Islet precursor cell (in vitro differentiated cells): Measurements from ENCODE around the gene SYT2.
A peak's percentile ranks its signal among the peaks of the same experiment; 100 is the strongest.
"Not testable (repeated sequence)": the region's sequence is repeated elsewhere in the genome, so short reads cannot be mapped to it uniquely, and the experiment has no call there.

Experiments used
- DNase-seq: peaks from one replicate; pipeline ENCODE4 v3.0.0-alpha.2; 2018

The SYT2 gene

GRCh38 chr1:202567738-202568137, 142.5 kb downstream of the SYT2 start:
- no peak for DNase-seq

DNA sequence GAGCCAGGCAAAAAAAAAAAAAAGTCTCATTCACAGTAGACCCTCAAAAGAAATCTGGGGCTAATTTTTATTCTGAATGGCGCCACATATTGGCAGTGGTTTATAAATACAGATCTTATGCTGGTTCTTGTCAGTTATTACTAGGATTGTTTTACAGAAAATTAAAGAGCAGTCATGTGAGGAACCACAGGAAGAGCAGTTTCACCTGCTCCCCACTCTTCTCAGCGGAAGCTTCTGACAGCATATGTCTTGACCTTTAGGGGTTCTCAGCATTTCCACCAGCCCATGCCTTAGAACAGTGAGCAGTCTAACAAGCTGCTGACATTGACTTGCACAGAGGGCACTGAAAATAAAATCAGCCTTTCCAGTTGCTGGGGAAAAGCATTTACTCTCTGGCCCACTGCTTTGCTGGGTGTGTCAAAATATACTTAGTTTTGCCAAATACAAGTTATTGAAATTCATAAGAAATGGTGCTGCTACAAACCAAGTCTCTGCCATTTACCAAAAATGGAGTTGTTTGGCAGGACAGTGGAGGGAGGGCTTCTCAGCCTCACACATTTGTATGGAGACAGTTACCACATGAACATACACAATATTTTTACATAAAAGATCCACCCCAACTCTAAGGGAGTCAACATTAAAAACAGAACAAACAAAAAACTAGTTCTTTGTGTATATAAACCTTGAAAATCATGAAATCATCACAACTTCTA, 144.2 kb downstream of the SYT2 start:
- DNase-seq = no peak

DNA sequence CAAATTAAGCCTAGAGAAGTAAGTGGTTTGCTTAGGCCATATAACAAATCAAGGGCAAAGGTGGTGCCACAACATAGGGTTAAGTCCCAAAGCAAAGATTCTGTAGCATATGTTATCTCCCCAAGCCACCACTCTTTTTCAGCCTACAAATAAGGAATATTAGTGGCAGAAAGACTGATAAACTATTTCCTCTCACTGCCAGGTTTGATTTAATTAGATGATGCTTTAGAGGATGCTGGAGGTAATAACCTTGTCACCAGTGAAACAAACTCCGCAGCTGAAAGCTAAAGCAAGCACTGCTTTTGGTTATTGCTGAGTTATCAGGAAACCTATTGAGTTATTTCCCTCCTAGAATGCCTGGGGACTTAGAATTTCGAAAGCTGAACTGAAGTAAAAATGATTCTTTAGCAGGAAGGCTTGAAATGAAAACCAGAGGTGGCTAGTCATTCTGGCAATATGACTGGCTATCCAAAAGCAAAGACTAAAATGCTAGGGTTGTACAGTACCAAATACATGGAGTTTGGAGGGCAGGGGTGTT, 145.2 kb downstream of the SYT2 start:
- DNase-seq = no peak

DNA sequence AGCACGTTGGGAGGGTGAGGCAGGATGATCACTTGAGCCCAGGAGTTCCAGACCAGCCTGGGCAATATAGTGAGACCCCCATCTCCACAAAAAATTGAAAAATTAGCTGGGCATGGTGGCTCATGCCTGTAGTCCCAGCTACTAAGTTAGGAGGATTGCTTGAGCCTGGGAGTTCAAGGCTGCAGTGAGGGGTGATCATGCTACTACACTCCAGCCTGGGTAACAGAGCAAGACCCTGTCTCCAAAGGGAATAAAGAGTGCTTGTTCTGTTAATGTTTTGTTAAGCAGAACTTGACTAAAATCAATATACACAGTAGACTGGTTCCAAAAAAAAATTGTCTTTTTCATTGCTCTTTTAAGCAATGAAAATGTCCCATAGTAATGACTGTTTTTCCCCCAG, 146.4 kb downstream of the SYT2 start:
- no peak for DNase-seq

GRCh38 chr1:202562444-202563060, 147.7 kb downstream of the SYT2 start:
- no peak for DNase-seq

DNA sequence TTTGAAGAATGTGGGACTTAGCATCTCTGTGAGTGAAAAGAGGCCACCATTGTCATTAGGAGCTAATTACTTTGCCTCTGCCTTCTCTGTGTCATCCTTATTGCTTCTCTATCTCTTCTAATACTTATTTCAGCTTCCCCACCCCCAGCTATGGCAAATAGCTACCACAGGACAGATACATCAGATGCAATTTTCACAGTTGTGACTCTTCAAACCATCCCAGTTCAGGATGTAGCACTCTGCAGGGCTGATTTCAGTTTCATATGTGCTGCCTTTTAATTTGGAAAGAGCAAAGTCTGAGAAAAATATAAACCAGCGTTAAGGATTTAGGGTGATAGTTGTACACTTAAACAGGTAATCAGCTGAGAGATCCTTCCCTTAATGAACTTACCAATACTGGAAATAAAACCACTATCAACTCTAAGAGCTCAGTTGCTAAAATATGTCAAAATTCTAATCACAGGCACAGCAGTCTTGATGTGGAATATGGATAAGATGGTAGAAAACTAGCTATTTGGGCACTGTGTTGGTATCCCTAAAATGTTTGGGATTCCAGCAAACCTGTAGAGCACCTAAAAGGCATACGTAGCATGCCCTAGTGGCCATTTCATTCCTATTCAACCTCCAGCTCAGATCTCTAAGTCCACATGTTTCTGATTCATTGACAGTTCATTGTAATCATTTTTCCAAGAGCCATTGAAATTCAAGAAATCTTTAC, 148.4 kb downstream of the SYT2 start:
- no peak for DNase-seq

GRCh38 chr1:202561240-202561639, 149.0 kb downstream of the SYT2 start:
- no peak for DNase-seq

- not testable (repeated sequence) for DNase-seq
Observed at GRCh38 chr1:202557662-202558061, 152.6 kb downstream of the SYT2 start.

DNA sequence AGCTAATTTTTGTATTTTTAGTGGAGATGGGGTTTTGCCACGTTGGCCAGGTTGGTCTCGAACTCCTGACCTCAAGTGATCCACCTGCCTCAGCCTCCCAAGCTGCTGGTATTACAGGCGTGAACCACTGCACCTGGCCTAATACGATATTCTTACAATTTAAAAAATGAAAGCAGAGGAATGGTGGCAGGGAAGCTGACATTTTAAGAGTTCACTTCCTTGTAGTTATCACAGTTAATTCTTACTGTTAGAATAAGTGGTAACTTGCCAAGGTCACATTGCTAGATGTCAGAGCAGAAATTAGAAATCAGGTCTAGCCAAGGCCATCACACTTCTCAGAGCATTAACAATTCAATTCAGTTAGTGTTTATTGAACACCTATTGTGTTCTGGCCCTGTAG, 154.2 kb downstream of the SYT2 start:
- DNase-seq = not testable (repeated sequence)

GRCh38 chr1:202554619-202555018, 155.6 kb downstream of the SYT2 start:
- DNase-seq = not testable (repeated sequence)

GRCh38 chr1:202553560-202554038, 156.7 kb downstream of the SYT2 start:
- DNase-seq = no peak

GRCh38 chr1:202553078-202553477, 157.2 kb downstream of the SYT2 start:
- not testable (repeated sequence) for DNase-seq

GRCh38 chr1:202552615-202553014, 157.6 kb downstream of the SYT2 start:
- DNase-seq = not testable (repeated sequence)

DNA sequence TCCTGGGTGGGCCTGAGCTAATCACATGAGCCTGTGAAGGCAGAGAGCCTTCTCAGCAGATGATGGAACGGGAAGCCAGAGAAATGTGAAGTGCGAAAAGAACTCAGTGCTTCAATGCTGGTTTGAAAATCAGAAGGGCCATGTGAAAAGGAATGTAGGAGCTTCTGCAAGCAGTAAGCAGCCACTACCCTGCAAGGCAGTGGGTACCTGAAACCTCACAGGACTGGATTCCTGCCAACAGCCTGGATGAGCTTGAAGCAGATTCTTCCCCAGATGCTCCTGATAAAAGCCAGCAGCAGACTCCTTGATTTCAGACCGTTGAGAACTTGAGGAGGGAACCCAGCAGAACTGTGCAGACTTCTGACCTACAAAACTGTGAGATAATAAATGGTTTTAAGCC, 158.6 kb downstream of the SYT2 start:
- DNase-seq = peak; percentile 90

- not testable (repeated sequence) for DNase-seq
Observed at GRCh38 chr1:202550088-202550487, 160.2 kb downstream of the SYT2 start.

DNA sequence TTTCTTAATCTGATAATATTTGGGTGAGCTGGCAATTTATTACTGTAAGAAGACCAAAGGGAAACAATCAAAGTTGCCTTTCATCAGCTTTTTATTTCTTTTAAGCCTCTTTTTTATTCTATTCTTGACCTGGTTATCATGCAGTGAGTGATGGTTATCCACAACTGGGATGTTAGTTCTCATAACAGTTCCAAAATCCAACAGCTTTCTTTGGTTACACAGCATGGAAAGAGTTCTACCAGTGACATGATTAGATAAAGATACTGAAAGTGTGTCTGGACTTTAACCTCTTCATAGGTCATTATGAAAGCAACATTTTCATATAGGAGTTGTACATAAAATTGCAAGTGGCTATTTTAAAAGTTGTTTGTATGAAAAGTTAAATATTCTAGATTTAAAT, 163.0 kb downstream of the SYT2 start:
- DNase-seq = no peak

DNA sequence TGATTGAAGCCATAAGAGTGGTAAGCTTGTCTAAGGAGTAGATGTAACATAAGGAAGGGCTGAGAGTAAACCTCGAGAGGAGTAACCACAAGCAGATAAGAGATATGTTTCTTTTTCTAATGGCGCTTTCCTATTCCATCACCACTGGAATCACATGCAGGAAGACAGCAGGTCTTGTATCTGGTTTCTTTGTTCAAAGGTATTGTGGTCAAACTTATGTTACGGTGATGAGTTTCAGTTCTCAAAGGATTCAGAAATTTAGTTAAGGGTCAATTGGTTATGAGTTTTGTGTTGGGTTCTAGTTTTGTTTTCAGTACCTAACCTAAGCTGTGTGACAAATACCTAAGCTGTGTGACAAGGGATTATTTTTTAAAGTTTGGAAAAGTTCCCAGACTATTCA, 163.5 kb downstream of the SYT2 start:
- DNase-seq = not testable (repeated sequence)

DNA sequence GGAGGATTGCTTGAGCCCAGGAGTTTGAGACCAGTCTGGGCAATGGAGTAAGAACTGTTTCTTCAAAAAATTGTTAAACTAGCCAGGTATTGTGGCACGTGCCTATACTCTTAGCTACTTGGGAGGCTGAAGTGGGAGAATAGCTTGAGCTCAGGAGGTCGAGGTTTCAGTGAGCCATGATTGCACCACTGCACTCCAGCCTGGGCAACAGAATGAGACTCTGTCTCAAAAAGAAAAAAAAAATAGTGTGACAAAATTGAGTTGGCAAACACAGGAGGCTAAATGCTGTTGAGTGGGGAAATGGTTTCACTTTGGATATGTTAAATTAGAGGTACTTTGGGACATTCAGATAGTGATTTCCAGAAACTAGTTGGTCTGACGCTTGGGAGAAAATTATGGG, 163.9 kb downstream of the SYT2 start:
- DNase-seq = not testable (repeated sequence)

DNA sequence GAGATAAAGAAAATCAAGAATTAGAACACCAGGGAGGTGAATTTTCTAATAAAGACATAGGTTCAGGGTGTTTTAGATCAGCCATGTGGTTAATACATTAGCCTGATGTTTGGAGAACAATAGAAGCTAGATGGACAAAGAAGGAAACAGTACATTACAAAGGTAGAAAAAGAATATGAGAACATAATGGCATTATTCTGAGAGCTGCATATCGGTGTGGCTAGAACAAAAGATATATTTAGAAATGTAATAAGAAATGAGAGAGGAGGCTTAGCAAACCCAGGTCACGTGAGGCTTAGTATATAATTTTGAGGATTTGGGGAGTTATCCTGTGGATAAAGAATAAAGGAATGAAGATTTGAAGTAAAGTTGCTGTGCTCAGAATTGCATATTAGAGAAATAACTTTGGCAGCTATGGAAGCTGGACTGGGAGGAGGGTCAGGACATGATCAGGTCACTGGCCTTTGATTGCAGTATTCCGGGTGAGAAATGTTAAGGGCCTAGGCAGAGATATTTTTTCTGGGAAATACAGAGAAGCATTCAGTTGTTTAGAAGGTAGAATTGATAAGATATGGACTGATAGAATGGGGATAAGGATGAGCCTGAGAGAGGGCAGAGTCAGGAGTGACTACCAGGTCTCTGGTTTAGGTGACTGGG, 164.5 kb downstream of the SYT2 start:
- DNase-seq = not testable (repeated sequence)

DNA sequence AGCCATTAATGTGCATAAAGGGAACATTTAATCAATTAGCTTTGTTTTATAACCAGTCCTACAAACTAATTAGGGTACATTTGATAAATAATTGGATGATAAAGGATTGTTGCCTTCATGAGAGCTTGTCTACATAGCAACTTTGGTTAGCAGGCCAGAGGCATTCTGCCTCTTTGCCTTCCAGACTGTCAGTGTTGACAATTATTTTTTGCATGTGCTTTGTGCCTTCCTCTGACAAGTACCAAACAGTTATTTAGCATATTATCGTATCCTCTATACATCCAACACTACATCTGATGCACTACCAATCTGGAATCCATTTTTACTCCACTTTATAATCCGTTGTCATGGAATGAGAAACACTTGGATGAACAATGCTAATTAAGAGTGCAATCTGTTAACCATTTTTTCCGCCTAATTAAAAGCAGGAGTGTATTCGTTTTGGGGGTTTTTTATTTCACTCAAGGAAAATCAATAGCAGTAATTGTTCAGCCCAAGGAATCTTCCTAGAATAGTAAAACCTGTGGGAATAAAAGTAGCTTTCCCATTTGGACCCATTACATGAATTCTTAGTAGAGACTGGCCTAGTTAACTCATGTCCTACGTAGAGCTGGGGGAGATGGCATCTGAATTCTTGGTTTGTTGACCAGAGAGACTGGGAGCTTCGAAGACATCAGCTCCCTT, 165.3 kb downstream of the SYT2 start:
- not testable (repeated sequence) for DNase-seq

DNA sequence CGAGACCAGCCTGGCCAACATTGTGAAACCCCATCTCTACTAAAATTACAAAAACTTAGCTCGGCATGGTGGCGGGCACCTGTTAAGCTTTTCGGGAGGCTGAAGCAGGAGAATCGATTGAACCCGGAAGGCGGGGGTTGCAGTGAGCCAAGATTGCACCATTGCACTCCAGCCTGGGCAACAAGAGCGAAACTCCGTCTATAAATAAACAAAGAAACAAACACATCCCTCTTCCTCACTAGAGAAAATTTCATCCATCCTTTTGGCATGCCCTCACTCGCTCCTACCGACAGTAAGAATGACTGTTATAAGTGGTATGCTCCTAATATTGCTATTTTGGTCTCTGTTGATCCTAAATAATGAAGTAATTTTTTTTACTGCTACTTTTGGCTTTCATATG, 166.7 kb downstream of the SYT2 start:
- not testable (repeated sequence) for DNase-seq

DNA sequence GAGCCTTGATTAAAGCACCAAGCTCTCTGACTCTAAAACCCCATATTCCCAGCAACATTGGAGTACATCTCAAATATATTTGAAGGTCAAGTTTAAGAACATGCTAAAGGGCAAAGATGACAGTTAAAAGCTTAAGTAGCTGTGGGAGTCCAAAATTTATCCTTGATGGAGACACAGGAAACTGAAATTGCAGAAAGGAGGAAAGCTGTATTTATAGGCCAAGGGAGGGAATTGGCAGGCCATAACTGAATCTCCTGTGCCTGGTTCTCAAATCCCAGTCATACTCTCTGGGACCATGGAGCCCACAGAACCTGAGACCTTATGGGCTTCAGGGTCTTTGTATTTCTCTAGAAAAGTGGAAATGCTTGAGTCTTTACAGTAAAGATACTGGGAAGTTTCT, 167.8 kb downstream of the SYT2 start:
- not testable (repeated sequence) for DNase-seq
